Limb (tissue), 2 donors: ENCODE measurements around the gene ABHD16A.

Source experiments
- DNase-seq, 2 donors: peaks; one replicate each; pipeline ENCODE4 v3.0.0-alpha.2; 2016; ENCODE audit errors: extremely low spot score in 2 of 2

ABHD16A gene

GRCh38 chr6:31732029-31732428 is 28.9 kb upstream of the ABHD16A start:
- no peak for DNase-seq

- DNase-seq = no peak
Observed at GRCh38 chr6:31730631-31731086, 27.5 kb upstream of the ABHD16A start.

GRCh38 chr6:31729979-31730630 is 27.0 kb upstream of the ABHD16A start:
- DNase-seq = peak; percentile 93 to 95

- DNase-seq = peak; percentile 84 to 92
Observed at GRCh38 chr6:31729515-31729978, 26.4 kb upstream of the ABHD16A start.

GRCh38 chr6:31728767-31729514 is 25.8 kb upstream of the ABHD16A start, which contains the start of gene DDAH2:
TSS of gene DDAH2 (minus strand) at chr6:31729299. CDS start at chr6:31729161, 138 bp downstream.
- no peak for DNase-seq

GRCh38 chr6:31727717-31728671 is 24.9 kb upstream of the ABHD16A start:
- DNase-seq = peak in 1 of 2 donors; percentile 36

- DNase-seq = no peak
Observed at GRCh38 chr6:31727034-31727716, 24.1 kb upstream of the ABHD16A start.

GRCh38 chr6:31725502-31726350 is 22.6 kb upstream of the ABHD16A start:
- DNase-seq = no peak

GRCh38 chr6:31723980-31724691 is 21.0 kb upstream of the ABHD16A start:
- DNase-seq = no peak

- no peak for DNase-seq
Observed at GRCh38 chr6:31723245-31723979, 20.3 kb upstream of the ABHD16A start, which contains the start of gene MPIG6B. TSS of gene MPIG6B (plus strand) at chr6:31723373. CDS start at chr6:31723384, 11 bp downstream.

GRCh38 chr6:31722173-31722572 is 19.0 kb upstream of the ABHD16A start:
- DNase-seq = no peak

GRCh38 chr6:31721351-31722020 is 18.4 kb upstream of the ABHD16A start, which contains the start of gene LY6G6C:
TSS of gene LY6G6C (minus strand) at chr6:31721746. CDS start at chr6:31721679, 67 bp downstream.
- DNase-seq = no peak

GRCh38 chr6:31720196-31720770 is 17.2 kb upstream of the ABHD16A start:
- DNase-seq = no peak

- DNase-seq = no peak
Observed at GRCh38 chr6:31719001-31719400, 15.9 kb upstream of the ABHD16A start.

GRCh38 chr6:31718265-31718664 is 15.1 kb upstream of the ABHD16A start:
- no peak for DNase-seq

- DNase-seq = no peak
Observed at GRCh38 chr6:31717499-31718222, 14.5 kb upstream of the ABHD16A start.
